ENCODE data around the gene DIPK1C. TPM values are rescaled to one million over a fixed set of nuclear protein-coding genes. Genes with fewer than 3 reads are reported as not detected.

The DIPK1C gene
- total RNA-seq, 1 donor from 2014 or later: not detected

- Mint-ChIP-seq H3K4me3 (ENCODE audit: unreplicated experiment) (peak overlapping the region; percentile 10), H3K4me1 (ENCODE audit: low read depth) (peaks cover 14% of the 10 kb centered on the region), H3K27me3 (ENCODE audit: low read depth) (peaks cover 14% of the 10 kb centered on the region), H3K36me3 (ENCODE audit: low read depth) (no peaks in the 10 kb centered on the region), H3K9me3 (ENCODE audit: low read depth) (peaks cover 4% of the 10 kb centered on the region), H3K27ac (ENCODE audit: unreplicated experiment) (no peak overlapping the region)
- no peak for TF ChIP-seq CTCF (IDR thresholded peaks at IDR 0.05)
- no peak for DNase-seq (ENCODE audit: low spot score)
Observed at GRCh38 chr18:74396171-74397169, 60.6 kb downstream of the DIPK1C start.

- TF ChIP-seq CTCF (IDR thresholded peaks at IDR 0.05): no peak
- Mint-ChIP-seq H3K36me3 (ENCODE audit: low read depth) (no peaks in the 10 kb centered on the region), H3K27ac (ENCODE audit: unreplicated experiment) (no peak overlapping the region), H3K9me3 (ENCODE audit: low read depth) (peaks cover 4% of the 10 kb centered on the region), H3K27me3 (ENCODE audit: low read depth) (peaks cover 16% of the 10 kb centered on the region), H3K4me1 (ENCODE audit: low read depth) (peaks cover 14% of the 10 kb centered on the region), H3K4me3 (ENCODE audit: unreplicated experiment) (peak overlapping the region; percentile 10)
- DNase-seq (ENCODE audit: low spot score): no peak
Observed at GRCh38 chr18:74395648-74396154, 61.4 kb downstream of the DIPK1C start.

- peaks cover 4% of the 10 kb centered on the region for H3K9me3 Mint-ChIP-seq (ENCODE audit: low read depth)
- H3K27ac Mint-ChIP-seq (ENCODE audit: unreplicated experiment): no peak overlapping the region
- no peak for TF ChIP-seq CTCF (IDR thresholded peaks at IDR 0.05)
- DNase-seq (ENCODE audit: low spot score): no peak
- peaks cover 16% of the 10 kb centered on the region for H3K27me3 Mint-ChIP-seq (ENCODE audit: low read depth)
- no peak overlapping the region for H3K4me3 Mint-ChIP-seq (ENCODE audit: unreplicated experiment)
- H3K4me1 Mint-ChIP-seq (ENCODE audit: low read depth): peaks cover 14% of the 10 kb centered on the region
- H3K36me3 Mint-ChIP-seq (ENCODE audit: low read depth): no peaks in the 10 kb centered on the region
Observed at GRCh38 chr18:74395006-74395405, 62.1 kb downstream of the DIPK1C start.

GRCh38 chr18:74392323-74392722 is 64.8 kb downstream of the DIPK1C start:
- Mint-ChIP-seq H3K27ac (ENCODE audit: unreplicated experiment) (no peak overlapping the region), H3K9me3 (ENCODE audit: low read depth) (peaks cover 4% of the 10 kb centered on the region), H3K36me3 (ENCODE audit: low read depth) (no peaks in the 10 kb centered on the region), H3K27me3 (ENCODE audit: low read depth) (peaks cover 15% of the 10 kb centered on the region), H3K4me3 (ENCODE audit: unreplicated experiment) (no peak overlapping the region), H3K4me1 (ENCODE audit: low read depth) (peaks cover 14% of the 10 kb centered on the region)
- DNase-seq (ENCODE audit: low spot score): no peak
- TF ChIP-seq CTCF (IDR thresholded peaks at IDR 0.05): no peak

- no peak overlapping the region for H3K4me3 Mint-ChIP-seq (ENCODE audit: unreplicated experiment)
- H3K4me1 Mint-ChIP-seq (ENCODE audit: low read depth): peaks cover 6% of the 10 kb centered on the region
- DNase-seq (ENCODE audit: low spot score): no peak
- peaks cover 15% of the 10 kb centered on the region for H3K27me3 Mint-ChIP-seq (ENCODE audit: low read depth)
- no peak overlapping the region for H3K27ac Mint-ChIP-seq (ENCODE audit: unreplicated experiment)
- no peaks in the 10 kb centered on the region for H3K36me3 Mint-ChIP-seq (ENCODE audit: low read depth)
- TF ChIP-seq CTCF (IDR thresholded peaks at IDR 0.05): no peak
- H3K9me3 Mint-ChIP-seq (ENCODE audit: low read depth): peaks cover 4% of the 10 kb centered on the region
Observed at GRCh38 chr18:74390900-74391299, 66.2 kb downstream of the DIPK1C start.
